ENCODE results near the gene MMP15.

Gene MMP15

GRCh38 chr16:58011652-58012051 is 13.9 kb upstream of the MMP15 start:
- no peak overlapping the region for H3K4me3 ChIP-seq (ENCODE audit: low read depth, low read length)
- no peak for TF ChIP-seq CTCF (IDR thresholded peaks at IDR 0.05; ENCODE audit: borderline replicate concordance, insufficient read depth, low read depth, low read length)

GRCh38 chr16:58012481-58012880 is 13.1 kb upstream of the MMP15 start:
- TF ChIP-seq CTCF (IDR thresholded peaks at IDR 0.05; ENCODE audit: borderline replicate concordance, insufficient read depth, low read depth, low read length): no peak
- no peak overlapping the region for H3K4me3 ChIP-seq (ENCODE audit: low read depth, low read length)

GRCh38 chr16:58013201-58013956 is 12.2 kb upstream of the MMP15 start:
- no peak for TF ChIP-seq CTCF (IDR thresholded peaks at IDR 0.05; ENCODE audit: borderline replicate concordance, insufficient read depth, low read depth, low read length)

GRCh38 chr16:58016840-58017446 is 8.6 kb upstream of the MMP15 start:
- no peak for TF ChIP-seq CTCF (IDR thresholded peaks at IDR 0.05; ENCODE audit: borderline replicate concordance, insufficient read depth, low read depth, low read length)
- H3K4me3 ChIP-seq (ENCODE audit: low read depth, low read length): no peak overlapping the region

More at GRCh38 chr16:58013201-58013956, 12.2 kb upstream of the MMP15 start:
- no peak overlapping the region for H3K4me3 ChIP-seq (ENCODE audit: low read depth, low read length)

GRCh38 chr16:58018803-58019202 is 6.8 kb upstream of the MMP15 start:
- TF ChIP-seq CTCF (IDR thresholded peaks at IDR 0.05; ENCODE audit: borderline replicate concordance, insufficient read depth, low read depth, low read length): no peak
- H3K4me3 ChIP-seq (ENCODE audit: low read depth, low read length): no peak overlapping the region

GRCh38 chr16:58019866-58020538 is 5.6 kb upstream of the MMP15 start:
- no peak overlapping the region for H3K4me3 ChIP-seq (ENCODE audit: low read depth, low read length)
- TF ChIP-seq CTCF (IDR thresholded peaks at IDR 0.05; ENCODE audit: borderline replicate concordance, insufficient read depth, low read depth, low read length): no peak
